GM19463 (cell line): ENCODE results near the gene ZNF326.

ENCODE experiments used
- ATAC-seq: cut with Tn5 transposase; IDR thresholded peaks from one replicate; pipeline ENCODE4 v1.9.1; 2021; ENCODE audit warnings: mild to moderate bottlenecking, moderate library complexity; ENCODE audit not compliant: unreplicated experiment

Gene ZNF326

GRCh38 chr1:89994805-89995597 is at the start of gene ZNF326:
Gene ZNF326, plus strand, starts transcription at chr1:89995110. Its CDS starts 148 bp downstream, at chr1:89995258.
- peak; percentile 95 for ATAC-seq

- ATAC-seq = peak; percentile 88
Observed at GRCh38 chr1:89945852-89946476, 48.9 kb upstream of the ZNF326 start.

GRCh38 chr1:89946532-89946931 is 48.4 kb upstream of the ZNF326 start:
- ATAC-seq = no peak

- no peak for ATAC-seq
Observed at GRCh38 chr1:89948722-89949345, 46.1 kb upstream of the ZNF326 start.

GRCh38 chr1:89949991-89950624 is 44.8 kb upstream of the ZNF326 start:
- no peak for ATAC-seq

GRCh38 chr1:89950703-89951102 is 44.2 kb upstream of the ZNF326 start:
- no peak for ATAC-seq

- no peak for ATAC-seq
Observed at GRCh38 chr1:89951766-89952604, 42.9 kb upstream of the ZNF326 start.

GRCh38 chr1:89952605-89953130 is 42.2 kb upstream of the ZNF326 start:
- ATAC-seq = peak; percentile 13

- ATAC-seq = peak; percentile 65
Observed at GRCh38 chr1:89953131-89953626, 41.7 kb upstream of the ZNF326 start.

- ATAC-seq = no peak
Observed at GRCh38 chr1:89953929-89954328, 41.0 kb upstream of the ZNF326 start.

GRCh38 chr1:89954401-89954800 is 40.5 kb upstream of the ZNF326 start:
- no peak for ATAC-seq

GRCh38 chr1:89955311-89956205 is 39.4 kb upstream of the ZNF326 start:
- ATAC-seq = no peak

- no peak for ATAC-seq
Observed at GRCh38 chr1:89957107-89957506, 37.8 kb upstream of the ZNF326 start.

GRCh38 chr1:89958851-89959654 is 35.9 kb upstream of the ZNF326 start:
- ATAC-seq = no peak

GRCh38 chr1:89959719-89960118 is 35.2 kb upstream of the ZNF326 start:
- no peak for ATAC-seq

GRCh38 chr1:89962024-89962741 is 32.7 kb upstream of the ZNF326 start:
- ATAC-seq = no peak

GRCh38 chr1:89962742-89963075 is 32.2 kb upstream of the ZNF326 start:
- no peak for ATAC-seq
